IgD-negative memory B cell (primary cell): ENCODE data around the gene WNT11. TPM values are rescaled to one million over a fixed set of nuclear protein-coding genes. Genes with fewer than 3 reads are reported as not detected.

Source experiments
- H3K27ac Mint-ChIP-seq, 3 donors: one replicate each; pipeline ENCODE4 v1.8.0; 2020 to 2022; ENCODE audit warnings: mild to moderate bottlenecking in 3 of 3, mixed read lengths in 3 of 3, moderate library complexity in 1 of 3
- H3K27me3 Mint-ChIP-seq: one replicate; pipeline ENCODE4 v1.8.0; 2021; ENCODE audit warnings: mixed read lengths
- H3K36me3 Mint-ChIP-seq: one replicate; pipeline ENCODE4 v1.8.0; 2020; ENCODE audit warnings: mild to moderate bottlenecking, mixed read lengths
- H3K4me1 Mint-ChIP-seq, 3 donors: one replicate each; pipeline ENCODE4 v1.8.0; 2020 to 2022; ENCODE audit warnings: mixed read lengths in 3 of 3, mild to moderate bottlenecking in 1 of 3
- H3K4me3 Mint-ChIP-seq, 4 donors: one replicate each; pipeline ENCODE4 v1.8.0; 2020 to 2022; ENCODE audit warnings: mild to moderate bottlenecking in 4 of 4, mixed read lengths in 4 of 4, moderate library complexity in 3 of 4
- H3K9me3 Mint-ChIP-seq, 3 donors: one replicate each; pipeline ENCODE4 v1.8.0; 2020 to 2021; ENCODE audit warnings: mixed read lengths in 3 of 3, mild to moderate bottlenecking in 1 of 3
- polyA plus RNA-seq: library from polyadenylated mRNA; unstranded; fragments of 300-500 nt; fragmentation: Illumina TruSeq; gene quantifications from one replicate; pipeline ENCODE4 v1.2.3, GENCODE V29; 2021

Gene WNT11
- polyA plus RNA-seq, result not detected

DNA sequence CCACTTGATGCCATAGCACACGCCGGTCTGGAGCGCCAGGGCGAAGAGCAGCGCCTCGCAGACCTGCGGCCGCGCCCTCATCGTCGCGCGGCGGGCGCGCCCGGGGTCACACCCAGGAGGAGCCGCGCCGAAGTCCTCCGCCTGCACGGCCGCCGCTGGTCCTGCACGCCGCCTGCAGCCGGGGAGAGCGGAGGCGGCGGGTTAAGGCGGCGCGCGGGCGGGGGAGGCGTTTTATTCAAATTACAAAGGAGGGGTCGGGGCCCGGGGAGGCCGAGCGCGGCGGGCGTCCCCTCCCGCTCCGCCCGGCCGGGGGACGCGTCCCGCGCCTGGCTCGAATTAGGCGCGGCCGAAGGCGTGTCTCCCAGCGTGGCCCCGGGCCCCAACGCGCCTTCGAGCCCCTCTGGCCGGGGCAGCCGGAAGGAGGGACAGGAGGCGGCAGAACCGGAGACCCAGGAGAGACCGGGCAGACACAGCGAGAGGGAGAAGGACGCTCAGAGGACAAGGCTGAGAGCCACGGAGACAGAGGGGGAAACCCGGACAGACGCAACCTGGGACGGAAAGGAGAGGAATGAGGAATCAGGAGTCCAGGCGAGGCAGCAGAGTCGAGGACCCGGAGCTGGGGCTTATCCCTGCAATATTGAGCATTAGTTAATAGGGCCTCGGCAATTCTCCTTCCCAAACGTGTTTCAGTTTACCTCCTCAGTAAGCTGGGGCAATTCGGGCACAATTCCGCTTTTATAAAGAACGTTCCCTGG is at the start of gene WNT11:
WNT11 (minus strand) TSS at position 176 of the 755 bp plus-strand sequence; CDS start at position 81, 95 bp downstream.
- H3K9me3 Mint-ChIP-seq, result no peaks in the 10 kb centered on the region
- H3K27ac Mint-ChIP-seq, result peak within 1 kb of the TSS; percentile 46 to 59 (median 57)
- peak within 1 kb of the TSS; percentile 81 to 97 (median 93) for H3K4me3 Mint-ChIP-seq
- peaks cover 0 to 12% (median 10%) of the 10 kb centered on the region in 3 donors for H3K4me1 Mint-ChIP-seq
- H3K27me3 Mint-ChIP-seq, result peaks cover 35% of the 10 kb centered on the region
- H3K36me3 Mint-ChIP-seq, result no peaks in the 10 kb centered on the region

DNA sequence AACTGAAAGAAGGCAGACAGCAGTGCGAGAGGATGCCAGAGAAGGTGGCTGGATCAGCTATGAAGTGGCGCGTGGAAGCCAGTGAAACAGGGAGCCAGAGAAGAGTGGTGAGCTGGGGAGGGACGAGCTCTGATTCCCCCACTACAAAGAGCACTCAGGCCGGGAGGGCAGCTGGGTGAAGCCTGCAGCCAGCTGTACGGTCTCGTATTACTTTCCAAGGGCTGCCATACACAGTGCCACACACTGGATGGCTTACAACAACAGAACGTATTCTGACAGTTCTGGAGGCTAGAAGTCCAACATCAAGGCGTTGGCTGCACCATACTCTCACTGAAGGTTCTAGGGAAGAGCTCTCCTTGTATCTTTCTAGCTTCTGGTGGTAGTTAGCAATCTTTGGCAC is 47.1 kb upstream of the WNT11 start:
- peak overlapping the region in 1 of 3 donors; percentile 2 for H3K27ac Mint-ChIP-seq
- no peaks in the 10 kb centered on the region for H3K36me3 Mint-ChIP-seq
- peaks cover 7% of the 10 kb centered on the region for H3K27me3 Mint-ChIP-seq
- peaks cover 2 to 5% (median 3%) of the 10 kb centered on the region in 3 donors for H3K9me3 Mint-ChIP-seq
- no peak overlapping the region for H3K4me3 Mint-ChIP-seq
- no peaks in the 10 kb centered on the region for H3K4me1 Mint-ChIP-seq

GRCh38 chr11:76252631-76253070 is 46.3 kb upstream of the WNT11 start:
- Mint-ChIP-seq H3K4me1 (no peaks in the 10 kb centered on the region), H3K9me3 (peaks cover 2 to 5% (median 3%) of the 10 kb centered on the region in 3 donors), H3K36me3 (no peaks in the 10 kb centered on the region), H3K27ac (no peak overlapping the region), H3K4me3 (no peak overlapping the region), H3K27me3 (peaks cover 7% of the 10 kb centered on the region)

GRCh38 chr11:76251576-76251975 is 45.3 kb upstream of the WNT11 start:
- peaks cover 7% of the 10 kb centered on the region for H3K27me3 Mint-ChIP-seq

GRCh38 chr11:76251226-76251575 is 44.9 kb upstream of the WNT11 start:
- H3K4me1 Mint-ChIP-seq, result no peaks in the 10 kb centered on the region
- no peak overlapping the region for H3K4me3 Mint-ChIP-seq

More at GRCh38 chr11:76251576-76251975, 45.3 kb upstream of the WNT11 start:
- Mint-ChIP-seq H3K4me3 (no peak overlapping the region), H3K27ac (no peak overlapping the region), H3K36me3 (no peaks in the 10 kb centered on the region), H3K9me3 (peaks cover 2 to 5% (median 3%) of the 10 kb centered on the region in 3 donors), H3K4me1 (no peaks in the 10 kb centered on the region)

GRCh38 chr11:76250520-76251225 is 44.4 kb upstream of the WNT11 start:
- Mint-ChIP-seq H3K4me1 (no peaks in the 10 kb centered on the region), H3K4me3 (no peak overlapping the region), H3K36me3 (no peaks in the 10 kb centered on the region), H3K27me3 (peaks cover 7% of the 10 kb centered on the region), H3K27ac (no peak overlapping the region), H3K9me3 (peaks cover 2 to 5% (median 3%) of the 10 kb centered on the region in 3 donors)

More at GRCh38 chr11:76251226-76251575, 44.9 kb upstream of the WNT11 start:
- Mint-ChIP-seq H3K36me3 (no peaks in the 10 kb centered on the region), H3K27ac (no peak overlapping the region), H3K27me3 (peaks cover 7% of the 10 kb centered on the region), H3K9me3 (peaks cover 2 to 5% (median 3%) of the 10 kb centered on the region in 3 donors)

GRCh38 chr11:76249195-76249741 is 43.0 kb upstream of the WNT11 start:
- Mint-ChIP-seq H3K27me3 (peaks cover 7% of the 10 kb centered on the region), H3K27ac (no peak overlapping the region), H3K4me1 (no peaks in the 10 kb centered on the region), H3K4me3 (no peak overlapping the region), H3K36me3 (no peaks in the 10 kb centered on the region), H3K9me3 (peaks cover 2 to 5% (median 3%) of the 10 kb centered on the region in 3 donors)

DNA sequence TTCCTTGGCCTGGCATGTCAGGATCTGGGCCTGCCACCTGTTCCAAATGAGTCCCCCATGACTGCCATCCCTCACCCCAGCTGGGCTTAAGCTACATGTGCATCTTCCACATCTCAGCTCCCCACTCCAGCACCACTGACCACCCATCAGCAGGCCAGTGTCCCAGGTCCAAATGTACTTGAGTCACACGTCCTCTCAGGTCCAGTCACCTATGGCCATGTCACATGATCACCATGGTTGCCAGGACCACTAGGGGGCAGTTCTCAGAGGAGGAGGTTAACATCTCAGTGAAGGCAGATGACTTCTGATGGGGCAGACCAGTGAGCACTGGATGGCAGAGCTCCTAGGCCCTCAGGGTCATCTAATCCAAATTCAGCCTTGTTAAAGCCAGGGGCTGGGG is 41.9 kb upstream of the WNT11 start:
- Mint-ChIP-seq H3K4me1 (no peaks in the 10 kb centered on the region), H3K27me3 (peaks cover 4% of the 10 kb centered on the region), H3K27ac (peak overlapping the region in 1 of 3 donors; percentile 7), H3K36me3 (no peaks in the 10 kb centered on the region), H3K9me3 (peaks cover 2 to 5% (median 3%) of the 10 kb centered on the region in 3 donors), H3K4me3 (peak overlapping the region in 1 of 4 donors; percentile 45)

GRCh38 chr11:76247091-76247490 is 40.8 kb upstream of the WNT11 start:
- H3K9me3 Mint-ChIP-seq, result peaks cover 0 to 5% (median 3%) of the 10 kb centered on the region in 3 donors
- H3K36me3 Mint-ChIP-seq, result no peaks in the 10 kb centered on the region
- no peaks in the 10 kb centered on the region for H3K4me1 Mint-ChIP-seq
- H3K4me3 Mint-ChIP-seq, result no peak overlapping the region
- peak overlapping the region in 1 of 3 donors; percentile 46 for H3K27ac Mint-ChIP-seq
- H3K27me3 Mint-ChIP-seq, result no peaks in the 10 kb centered on the region

DNA sequence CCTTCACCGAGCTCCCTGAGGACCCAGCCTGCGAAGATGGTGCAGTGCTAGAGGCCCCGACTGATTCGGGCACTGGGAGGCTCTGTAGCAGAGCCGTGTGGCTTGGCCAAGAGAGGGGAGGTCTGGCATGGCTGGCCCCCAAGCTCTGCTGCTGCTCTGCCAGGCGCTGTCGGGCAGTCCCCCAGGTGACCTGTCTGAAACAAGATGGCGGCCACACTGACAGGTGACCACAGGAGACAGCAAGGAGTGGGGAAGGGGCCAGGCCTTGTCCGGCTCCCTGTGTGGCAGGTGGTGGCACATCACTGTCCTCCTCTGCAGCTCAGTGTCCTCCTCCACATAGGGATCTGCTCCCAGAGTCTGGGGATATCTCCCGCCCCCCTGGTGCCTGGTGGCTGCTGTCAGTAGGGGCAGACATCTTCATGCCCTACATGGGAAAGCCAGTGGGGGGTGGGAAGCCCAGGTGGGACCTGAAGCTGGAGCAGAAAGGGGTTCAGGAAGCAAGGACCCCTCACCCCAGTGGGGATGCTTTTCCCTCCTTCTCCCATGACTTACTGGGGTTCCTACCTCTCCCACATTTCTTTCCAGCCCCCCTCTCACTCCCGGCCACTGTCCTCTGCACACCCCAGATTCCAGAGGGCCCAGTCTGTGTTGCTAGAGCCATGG is 40.1 kb upstream of the WNT11 start:
- H3K27ac Mint-ChIP-seq, result peak overlapping the region in 1 of 3 donors; percentile 46
- H3K36me3 Mint-ChIP-seq, result no peaks in the 10 kb centered on the region
- no peak overlapping the region for H3K4me3 Mint-ChIP-seq

DNA sequence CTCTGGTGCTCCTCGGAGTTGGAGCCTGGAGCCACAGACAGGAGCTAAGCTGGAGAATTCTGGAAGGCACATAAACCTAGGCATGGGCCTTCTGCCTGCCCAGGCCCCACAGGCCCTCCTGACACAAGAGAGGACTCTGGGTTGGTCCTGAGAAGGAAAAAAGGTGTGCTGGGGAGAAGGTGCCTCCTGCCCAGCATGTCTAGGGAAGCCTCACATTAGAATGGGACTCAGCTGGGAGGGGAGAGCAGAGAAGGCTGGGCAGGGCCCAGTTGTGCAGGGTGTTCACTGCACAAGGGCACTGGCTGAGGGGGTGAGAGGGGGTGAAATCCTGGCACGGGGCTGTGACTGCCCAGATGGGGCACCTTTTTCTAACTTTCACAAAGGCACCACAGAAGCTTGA is 39.4 kb upstream of the WNT11 start:
- no peaks in the 10 kb centered on the region for H3K36me3 Mint-ChIP-seq
- peak overlapping the region in 1 of 3 donors; percentile 2 for H3K27ac Mint-ChIP-seq
- peaks cover 2% of the 10 kb centered on the region for H3K27me3 Mint-ChIP-seq
- no peaks in the 10 kb centered on the region for H3K4me1 Mint-ChIP-seq
- H3K9me3 Mint-ChIP-seq, result peaks cover 0 to 1% (median 0%) of the 10 kb centered on the region in 3 donors
- no peak overlapping the region for H3K4me3 Mint-ChIP-seq

More for the DNA sequence above, 40.1 kb upstream of the WNT11 start:
- H3K27me3 Mint-ChIP-seq, result no peaks in the 10 kb centered on the region
- H3K9me3 Mint-ChIP-seq, result peaks cover 0 to 1% (median under 1%) of the 10 kb centered on the region in 3 donors
- no peaks in the 10 kb centered on the region for H3K4me1 Mint-ChIP-seq

DNA sequence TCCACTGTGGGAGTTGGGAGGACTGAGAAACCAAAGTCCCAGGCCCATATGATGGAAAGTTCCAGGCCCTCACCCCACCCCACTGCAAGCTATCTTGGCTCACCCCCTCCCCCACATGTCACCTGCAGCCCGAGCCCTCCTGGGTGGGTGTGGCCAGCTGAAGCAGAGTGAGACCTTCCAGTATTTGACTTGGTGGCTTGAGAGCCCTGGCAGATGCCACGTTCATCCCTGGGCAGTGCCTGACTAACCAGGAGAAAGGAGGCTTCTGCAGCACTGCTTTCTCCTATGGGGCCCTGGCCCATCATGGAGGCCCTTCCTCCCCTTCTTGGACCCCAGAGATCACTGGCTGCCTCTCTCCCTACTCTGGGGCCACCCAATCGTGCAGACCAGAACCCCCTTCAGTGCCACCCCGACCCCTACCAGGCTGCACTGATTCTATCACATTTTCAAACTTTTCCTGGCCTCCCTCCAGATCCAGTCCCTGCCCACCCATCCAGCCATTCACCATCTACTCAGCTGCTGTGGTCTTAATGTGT is 38.1 kb upstream of the WNT11 start:
- H3K27me3 Mint-ChIP-seq, result peaks cover 2% of the 10 kb centered on the region
- H3K36me3 Mint-ChIP-seq, result no peaks in the 10 kb centered on the region
- no peaks in the 10 kb centered on the region for H3K4me1 Mint-ChIP-seq
- H3K27ac Mint-ChIP-seq, result no peak overlapping the region
- no peaks in the 10 kb centered on the region for H3K9me3 Mint-ChIP-seq
- H3K4me3 Mint-ChIP-seq, result no peak overlapping the region

DNA sequence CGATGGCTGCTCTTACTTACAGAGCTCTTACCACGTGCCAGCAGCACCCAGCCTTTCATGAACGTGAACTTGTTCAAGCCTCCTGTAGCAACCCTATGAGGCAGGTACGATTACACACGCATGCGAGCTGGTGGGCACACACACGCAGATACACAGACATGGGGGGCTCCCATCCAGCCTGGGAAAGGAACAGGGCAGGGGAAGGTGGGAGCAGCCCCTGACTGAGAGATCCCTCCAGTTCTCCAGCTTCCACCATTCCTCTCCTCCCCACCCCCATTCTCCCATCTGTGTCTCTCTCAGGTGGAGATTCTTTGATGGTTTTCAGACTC is 37.6 kb upstream of the WNT11 start:
- no peaks in the 10 kb centered on the region for H3K36me3 Mint-ChIP-seq
- H3K27me3 Mint-ChIP-seq, result peaks cover 2% of the 10 kb centered on the region
- H3K4me1 Mint-ChIP-seq, result no peaks in the 10 kb centered on the region
- H3K9me3 Mint-ChIP-seq, result no peaks in the 10 kb centered on the region
- no peak overlapping the region for H3K27ac Mint-ChIP-seq
- no peak overlapping the region for H3K4me3 Mint-ChIP-seq

GRCh38 chr11:76243193-76243956 is 37.1 kb upstream of the WNT11 start:
- H3K4me1 Mint-ChIP-seq, result no peaks in the 10 kb centered on the region
- H3K9me3 Mint-ChIP-seq, result no peaks in the 10 kb centered on the region
- peaks cover 2% of the 10 kb centered on the region for H3K27me3 Mint-ChIP-seq
- H3K27ac Mint-ChIP-seq, result no peak overlapping the region
- H3K36me3 Mint-ChIP-seq, result no peaks in the 10 kb centered on the region
- H3K4me3 Mint-ChIP-seq, result no peak overlapping the region
